GM12878 (cell line): ENCODE results near the gene RUNX3. TPM values are rescaled to one million over a fixed set of nuclear protein-coding genes. Genes with fewer than 3 reads are reported as not detected.

ENCODE experiments used
- ATAC-seq: fragments of 200-7000 bp; cut with Tn5 transposase; 3 replicates; pipeline ENCODE4 v1.9.1; 2020; ENCODE audit warnings: mild to moderate bottlenecking, moderate library complexity
- BruUV-seq: library from RNA; stranded (reverse); fragments of 400-500 nt; replicated peaks from 2 replicates; lab custom pipeline; 2021; lab: Mats Ljungman, UMichigan
- CTCF ChIA-PET: fragments of 300-600 bp; sonication (Branson Sonifier 250); formaldehyde crosslinking; extraction: SDS; loops from one replicate; lab custom pipeline; 2021; ENCODE audit warnings: inconsistent platforms; lab: Yijun Ruan, JAX
- POLR2A ChIA-PET: fragments of 350-600 bp; formaldehyde crosslinking; extraction: SDS; loops from one replicate; lab custom pipeline; 2021; ENCODE audit warnings: inconsistent platforms; lab: Charles Lee
- RAD21 ChIA-PET: fragments of 300-600 bp; sonication (Branson Sonifier 250); formaldehyde crosslinking; loops from one replicate; lab custom pipeline; 2023; ENCODE audit warnings: antibody characterized with exemption; ENCODE audit not compliant: unreplicated experiment; lab: Charles Lee
- SMC1A ChIA-PET: fragments of 300-600 bp; sonication (Branson Sonifier 250); formaldehyde crosslinking; loops from one replicate; lab custom pipeline; 2023; ENCODE audit not compliant: unreplicated experiment, uncharacterized antibody; lab: Charles Lee
- DNase-seq: peaks from one replicate; pipeline ENCODE4 v3.0.0-alpha.2; 2011; ENCODE audit warnings: low read depth, low spot score
- FAIRE-seq: peaks from 3 replicates; lab custom pipeline; 2011; peaks lifted over from hg19 to GRCh38; lab: Jason Lieb, UNC
- H2AFZ ChIP-seq: 2 replicates; pipeline ENCODE4 v1.6.0; 2011; ENCODE audit warnings: low read depth, low read length, control low read depth; ENCODE audit not compliant: control insufficient read depth
- H3K27ac ChIP-seq: 2 replicates; pipeline ENCODE4 v1.5.1; 2011; ENCODE audit warnings: control low read depth; ENCODE audit not compliant: control insufficient read depth, insufficient read depth
- H3K27me3 ChIP-seq, 2 experiments: replicated peaks in 1 of 2; 2 replicates each; pipeline versions ENCODE4 v1.6.0 to v1.6.1; 2011; ENCODE audit warnings: low read length in 1 of 2; ENCODE audit not compliant: control insufficient read depth in 2 of 2, insufficient read depth in 2 of 2
- H3K36me3 ChIP-seq, 2 experiments: 2 replicates each; pipeline ENCODE4 v1.5.1; 2011; ENCODE audit warnings: low read length in 1 of 2; ENCODE audit not compliant: control insufficient read depth in 2 of 2, insufficient read depth in 2 of 2
- H3K4me1 ChIP-seq: 2 replicates; pipeline ENCODE4 v1.6.1; 2011; ENCODE audit warnings: mild to moderate bottlenecking, low read length, moderate library complexity, mixed read lengths; ENCODE audit not compliant: control insufficient read depth, insufficient read depth
- H3K4me2 ChIP-seq: 2 replicates; pipeline ENCODE4 v1.6.0; 2011; ENCODE audit warnings: control low read depth; ENCODE audit not compliant: control insufficient read depth, insufficient read depth
- H3K4me3 ChIP-seq: fragments of 200-600 bp; sonication (generic); 2 replicates; pipeline ENCODE4 v1.5.1; 2016
- H3K79me2 ChIP-seq: 2 replicates; pipeline ENCODE4 v1.6.0; 2011; ENCODE audit warnings: low read length; ENCODE audit not compliant: control insufficient read depth, insufficient read depth
- H3K9ac ChIP-seq: 2 replicates; pipeline ENCODE4 v1.8.0; 2011; ENCODE audit warnings: low read length, control low read depth, mixed read lengths; ENCODE audit not compliant: control insufficient read depth, insufficient read depth
- H3K9me3 ChIP-seq: replicated peaks from 3 replicates; pipeline ENCODE4 v1.5.1; 2011; ENCODE audit warnings: mild to moderate bottlenecking, low read length; ENCODE audit not compliant: control insufficient read depth, insufficient read depth
- H4K20me1 ChIP-seq: 2 replicates; pipeline ENCODE4 v1.6.0; 2011; ENCODE audit not compliant: control insufficient read depth, insufficient read depth
- CBX5 ChIP-seq: sonication (generic); IDR thresholded peaks from 2 replicates; pipeline ENCODE4 v1.6.1; 2016; ENCODE audit warnings: low read depth, moderate library complexity, mild to moderate bottlenecking, inconsistent platforms
- CEBPB ChIP-seq, 2 experiments: fragments of 150-350 bp in 1 of 2; IDR thresholded peaks; 2 replicates each; pipeline ENCODE4 v1.6.1; 2012 to 2014; ENCODE audit warnings: low read depth in 2 of 2, low read length in 2 of 2, borderline replicate concordance in 1 of 2, inconsistent platforms in 1 of 2
- EP300 ChIP-seq, 2 experiments: fragments of 150-350 bp in 1 of 2; IDR thresholded peaks; 2 replicates each; pipeline ENCODE4 v1.6.1; 2011 to 2012; ENCODE audit warnings: low read depth in 2 of 2, low read length in 2 of 2, borderline replicate concordance in 1 of 2, improper control_type of control experiment in 1 of 2, inconsistent platforms in 1 of 2; ENCODE audit not compliant: control insufficient read depth in 1 of 2
- HDAC6 ChIP-seq: fragments of 200-600 bp; sonication (generic); IDR thresholded peaks from one replicate; pipeline ENCODE4 v1.8.0; 2017; ENCODE audit warnings: antibody characterized with exemption; ENCODE audit not compliant: unreplicated experiment
- MYB ChIP-seq: fragments of 150-350 bp; IDR thresholded peaks from 2 replicates; pipeline ENCODE4 v1.6.1; 2014; ENCODE audit warnings: mild to moderate bottlenecking, low read depth, low read length, borderline replicate concordance
- POU2F2 ChIP-seq: IDR thresholded peaks from 3 replicates; pipeline ENCODE4 v1.6.1; 2011; ENCODE audit warnings: low read depth, mild to moderate bottlenecking, low read length, borderline replicate concordance
- SMC3 ChIP-seq: IDR thresholded peaks from 2 replicates; pipeline ENCODE4 v1.6.1; 2011; ENCODE audit warnings: low read length, improper control_type of control experiment, borderline replicate concordance
- SREBF2 ChIP-seq: IDR thresholded peaks from 2 replicates; pipeline ENCODE4 v1.6.1; 2012; ENCODE audit warnings: mild to moderate bottlenecking, low read length
- SUPT20H ChIP-seq: IDR thresholded peaks from 2 replicates; pipeline ENCODE4 v1.6.1; 2011; ENCODE audit warnings: low read depth, mild to moderate bottlenecking, low read length, moderate library complexity, borderline replicate concordance; ENCODE audit not compliant: control insufficient read depth
- YY1 ChIP-seq: IDR thresholded peaks from 2 replicates; pipeline ENCODE4 v1.6.1; 2011; ENCODE audit warnings: low read depth, mild to moderate bottlenecking, low read length
- WGBS: methylation state at CpG from one replicate; pipeline ENCODE4 v1.1.6; 2016; ENCODE audit warnings: low lambda C conversion rate; ENCODE audit not compliant: insufficient replicate concordance, insufficient coverage; ENCODE audit errors: missing lambda C conversion rate; 5-methylcytosine and 5-hydroxymethylcytosine counted together
- in situ Hi-C: fragments of 300-500 bp; cut with MboI; formaldehyde crosslinking; loops from 9 replicates; pipeline ENCODE4 v1.14.3; 2018; ENCODE audit warnings: mixed read lengths
- intact Hi-C: fragments of 100-400 bp; cut with micrococcal nuclease; formaldehyde crosslinking; loops from one replicate; pipeline ENCODE4 v1.14.2; 2022; ENCODE audit not compliant: unreplicated experiment
- polyA plus RNA-seq, 11 experiments: library from polyadenylated mRNA; depleted of rRNA in 4 of 11; unstranded in 6 of 11; stranded (reverse) in 5 of 11; fragments of >200 nt; fragmentation: Nextera tagmentation in 4 of 11; fragmentation: Illumina TruSeq in 1 of 11; extraction: Ambion mirVana in 4 of 11; extraction: Trizol in 1 of 11; gene quantifications; 1 replicate in 1 of 11; 2 replicates in 10 of 11; pipeline versions ENCODE4 v1.2.1 to v1.2.3, GENCODE V29; 2011 to 2016; ENCODE audit warnings: inconsistent platforms in 2 of 11, missing spikeins in 2 of 11, low read depth in 1 of 11
- total RNA-seq, 4 experiments: library from RNA; depleted of rRNA in 3 of 4; stranded (reverse); fragments of >200 nt in 3 of 4; fragmentation: Illumina TruSeq in 1 of 4; extraction: Trizol in 1 of 4; gene quantifications; 2 replicates each; pipeline versions ENCODE4 v1.2.1 to v1.2.3, GENCODE V29; 2013 to 2021
- TF ChIP-seq, protein P1 (sequence below): fragments of 150-350 bp; IDR thresholded peaks from 2 replicates; pipeline ENCODE4 v1.6.1; 2016; ENCODE audit warnings: low read depth, low read length
- TF ChIP-seq, protein P2 (sequence below): fragments of 450-650 bp; IDR thresholded peaks from 2 replicates; pipeline ENCODE4 v1.6.1; 2018; ENCODE audit warnings: borderline replicate concordance, mild to moderate bottlenecking; ENCODE audit not compliant: partially characterized antibody
- TF ChIP-seq, protein P3 (sequence below): IDR thresholded peaks from 2 replicates; pipeline ENCODE4 v1.6.1; 2012; ENCODE audit warnings: low read depth, low read length, improper control_type of control experiment

RUNX3 gene
- total and polyA plus RNA-seq, 10 of the 15 experiments (the other 5 are each of a cell fraction or from before 2014, with no cell fraction given): 19.0 to 151 (median 31.4) TPM

DNA sequence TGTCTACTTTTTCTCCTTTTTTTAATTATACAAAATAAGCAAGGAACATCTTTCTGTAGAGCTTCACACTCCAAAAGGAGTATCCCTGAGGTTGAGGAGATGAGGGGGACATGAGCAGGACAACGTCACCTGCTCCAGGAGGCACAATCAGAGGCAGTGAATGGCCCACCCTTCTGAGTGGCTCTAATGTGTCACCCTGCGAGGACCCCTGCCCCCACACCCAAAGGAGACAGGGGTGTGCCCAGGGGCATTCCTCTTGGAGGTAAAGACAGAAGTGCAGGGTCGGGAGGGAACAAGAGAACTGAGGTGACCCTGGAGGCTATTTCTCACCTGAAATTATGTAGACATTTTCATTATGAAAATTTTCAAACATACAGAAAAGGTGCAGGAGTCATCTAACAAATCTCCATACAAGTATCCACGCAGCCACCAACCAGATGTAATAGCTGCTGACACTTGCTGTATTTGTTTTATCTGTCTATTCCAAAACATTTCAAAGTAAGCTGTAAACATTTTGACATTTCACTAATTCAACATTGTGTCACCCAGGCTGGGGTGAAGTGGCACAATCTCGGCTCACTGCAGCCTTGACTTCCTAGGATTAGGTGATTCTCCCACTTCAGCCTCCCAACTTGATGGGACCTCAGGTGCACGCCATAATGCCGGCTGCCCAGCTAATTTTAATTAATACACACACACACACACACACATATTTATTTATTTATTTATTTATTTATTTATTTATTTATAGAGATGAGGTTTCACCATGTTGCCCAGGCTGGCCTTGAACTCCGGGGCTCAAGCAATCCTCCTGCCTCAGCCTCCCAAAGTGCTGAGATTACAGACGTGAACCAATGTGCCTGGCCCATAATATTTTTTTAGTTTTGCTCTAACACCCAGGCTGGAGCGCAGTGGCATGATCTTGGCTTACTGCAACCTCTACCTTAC is 70.7 kb downstream of the RUNX3 start:
- H4K20me1 ChIP-seq: no peaks in the 10 kb centered on the region
- in situ Hi-C loops (no loop called here), intact Hi-C loops (no loop called here)
- no TSS peak for BruUV-seq
- ChIA-PET RAD21 (interaction anchor here (1.8 kb wide), 1 partner anchor 241 kb away, joined by 4 read pairs; no protein-coding TSS in a partner anchor), SMC1A (interaction anchor here (0.9 to 2.1 kb wide), 6 partner anchors 9 to 68 kb away, joined by 3 to 4 read pairs (median 4); no protein-coding TSS in a partner anchor), CTCF (interaction anchor here (0.7 to 1.0 kb wide), 3 partner anchors 12 to 178 kb away, joined by 3 to 4 read pairs (median 3); no protein-coding TSS in a partner anchor), POLR2A (no interaction called here)
- no peaks in the 10 kb centered on the region for H3K79me2 ChIP-seq
- H3K36me3 ChIP-seq: no peaks in the 10 kb centered on the region
- H3K27me3 ChIP-seq: peaks cover 0 to 3% of the 10 kb centered on the region in 2 experiments; a peak in 1 of 4 replicates
- no peak overlapping the region for H3K27ac ChIP-seq
- no peak overlapping the region for H3K9ac ChIP-seq
- no peaks in the 10 kb centered on the region; the same call in 2 of the 3 replicates for H3K9me3 ChIP-seq
- H2AFZ ChIP-seq: no peak overlapping the region
- 36% methylated on average over 10 of the region's 10 CpGs for WGBS
- FAIRE-seq (no peak), DNase-seq (no peak), ATAC-seq (no peak)
- H3K4me1 ChIP-seq: peaks cover 4% of the 10 kb centered on the region
- H3K4me3 ChIP-seq: no peak overlapping the region
- H3K4me2 ChIP-seq: no peak overlapping the region
- no peak for TF ChIP-seq SMC3
- TF ChIP-seq, protein P1, sequence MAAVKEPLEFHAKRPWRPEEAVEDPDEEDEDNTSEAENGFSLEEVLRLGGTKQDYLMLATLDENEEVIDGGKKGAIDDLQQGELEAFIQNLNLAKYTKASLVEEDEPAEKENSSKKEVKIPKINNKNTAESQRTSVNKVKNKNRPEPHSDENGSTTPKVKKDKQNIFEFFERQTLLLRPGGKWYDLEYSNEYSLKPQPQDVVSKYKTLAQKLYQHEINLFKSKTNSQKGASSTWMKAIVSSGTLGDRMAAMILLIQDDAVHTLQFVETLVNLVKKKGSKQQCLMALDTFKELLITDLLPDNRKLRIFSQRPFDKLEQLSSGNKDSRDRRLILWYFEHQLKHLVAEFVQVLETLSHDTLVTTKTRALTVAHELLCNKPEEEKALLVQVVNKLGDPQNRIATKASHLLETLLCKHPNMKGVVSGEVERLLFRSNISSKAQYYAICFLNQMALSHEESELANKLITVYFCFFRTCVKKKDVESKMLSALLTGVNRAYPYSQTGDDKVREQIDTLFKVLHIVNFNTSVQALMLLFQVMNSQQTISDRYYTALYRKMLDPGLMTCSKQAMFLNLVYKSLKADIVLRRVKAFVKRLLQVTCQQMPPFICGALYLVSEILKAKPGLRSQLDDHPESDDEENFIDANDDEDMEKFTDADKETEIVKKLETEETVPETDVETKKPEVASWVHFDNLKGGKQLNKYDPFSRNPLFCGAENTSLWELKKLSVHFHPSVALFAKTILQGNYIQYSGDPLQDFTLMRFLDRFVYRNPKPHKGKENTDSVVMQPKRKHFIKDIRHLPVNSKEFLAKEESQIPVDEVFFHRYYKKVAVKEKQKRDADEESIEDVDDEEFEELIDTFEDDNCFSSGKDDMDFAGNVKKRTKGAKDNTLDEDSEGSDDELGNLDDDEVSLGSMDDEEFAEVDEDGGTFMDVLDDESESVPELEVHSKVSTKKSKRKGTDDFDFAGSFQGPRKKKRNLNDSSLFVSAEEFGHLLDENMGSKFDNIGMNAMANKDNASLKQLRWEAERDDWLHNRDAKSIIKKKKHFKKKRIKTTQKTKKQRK: no peak
- TF ChIP-seq MYB: no peak
- no peak for TF ChIP-seq EP300 (IDR thresholded peaks at IDR 0.05; ENCODE audit: borderline replicate concordance in 1 of 2, control insufficient read depth in 1 of 2, low read depth in 2 of 2, low read length in 2 of 2)
- TF ChIP-seq CBX5: no peak
- TF ChIP-seq POU2F2: no peak
- no peak for TF ChIP-seq SREBF2
- TF ChIP-seq, protein P2, sequence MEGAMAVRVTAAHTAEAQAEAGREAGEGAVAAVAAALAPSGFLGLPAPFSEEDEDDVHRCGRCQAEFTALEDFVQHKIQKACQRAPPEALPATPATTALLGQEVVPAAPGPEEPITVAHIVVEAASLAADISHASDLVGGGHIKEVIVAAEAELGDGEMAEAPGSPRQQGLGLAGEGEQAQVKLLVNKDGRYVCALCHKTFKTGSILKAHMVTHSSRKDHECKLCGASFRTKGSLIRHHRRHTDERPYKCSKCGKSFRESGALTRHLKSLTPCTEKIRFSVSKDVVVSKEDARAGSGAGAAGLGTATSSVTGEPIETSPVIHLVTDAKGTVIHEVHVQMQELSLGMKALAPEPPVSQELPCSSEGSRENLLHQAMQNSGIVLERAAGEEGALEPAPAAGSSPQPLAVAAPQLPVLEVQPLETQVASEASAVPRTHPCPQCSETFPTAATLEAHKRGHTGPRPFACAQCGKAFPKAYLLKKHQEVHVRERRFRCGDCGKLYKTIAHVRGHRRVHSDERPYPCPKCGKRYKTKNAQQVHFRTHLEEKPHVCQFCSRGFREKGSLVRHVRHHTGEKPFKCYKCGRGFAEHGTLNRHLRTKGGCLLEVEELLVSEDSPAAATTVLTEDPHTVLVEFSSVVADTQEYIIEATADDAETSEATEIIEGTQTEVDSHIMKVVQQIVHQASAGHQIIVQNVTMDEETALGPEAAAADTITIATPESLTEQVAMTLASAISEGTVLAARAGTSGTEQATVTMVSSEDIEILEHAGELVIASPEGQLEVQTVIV: no peak
- no peak for TF ChIP-seq YY1
- TF ChIP-seq, protein P3, sequence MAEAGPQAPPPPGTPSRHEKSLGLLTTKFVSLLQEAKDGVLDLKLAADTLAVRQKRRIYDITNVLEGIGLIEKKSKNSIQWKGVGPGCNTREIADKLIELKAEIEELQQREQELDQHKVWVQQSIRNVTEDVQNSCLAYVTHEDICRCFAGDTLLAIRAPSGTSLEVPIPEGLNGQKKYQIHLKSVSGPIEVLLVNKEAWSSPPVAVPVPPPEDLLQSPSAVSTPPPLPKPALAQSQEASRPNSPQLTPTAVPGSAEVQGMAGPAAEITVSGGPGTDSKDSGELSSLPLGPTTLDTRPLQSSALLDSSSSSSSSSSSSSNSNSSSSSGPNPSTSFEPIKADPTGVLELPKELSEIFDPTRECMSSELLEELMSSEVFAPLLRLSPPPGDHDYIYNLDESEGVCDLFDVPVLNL: no peak
- no peak for TF ChIP-seq HDAC6
- TF ChIP-seq SUPT20H: no peak
- TF ChIP-seq CEBPB (IDR thresholded peaks at IDR 0.05; ENCODE audit: borderline replicate concordance in 1 of 2, low read depth in 2 of 2, low read length in 2 of 2): no peak
